DND-41 (cell line): ENCODE measurements around the gene OBI1.

ENCODE experiments used
- EZH2 ChIP-seq: IDR thresholded peaks from 3 replicates; pipeline ENCODE4 v1.6.1; 2012; ENCODE audit warnings: borderline replicate concordance, low read depth, mild to moderate bottlenecking, moderate library complexity, low read length, inconsistent platforms; ENCODE audit not compliant: severe bottlenecking
- TF ChIP-seq, protein P1 (sequence below): IDR thresholded peaks from 2 replicates; pipeline ENCODE4 v1.5.1; 2012; ENCODE audit warnings: borderline replicate concordance, low read length, moderate library complexity, mild to moderate bottlenecking; ENCODE audit not compliant: poor library complexity, severe bottlenecking; ENCODE audit errors: extremely low read depth

DNA sequence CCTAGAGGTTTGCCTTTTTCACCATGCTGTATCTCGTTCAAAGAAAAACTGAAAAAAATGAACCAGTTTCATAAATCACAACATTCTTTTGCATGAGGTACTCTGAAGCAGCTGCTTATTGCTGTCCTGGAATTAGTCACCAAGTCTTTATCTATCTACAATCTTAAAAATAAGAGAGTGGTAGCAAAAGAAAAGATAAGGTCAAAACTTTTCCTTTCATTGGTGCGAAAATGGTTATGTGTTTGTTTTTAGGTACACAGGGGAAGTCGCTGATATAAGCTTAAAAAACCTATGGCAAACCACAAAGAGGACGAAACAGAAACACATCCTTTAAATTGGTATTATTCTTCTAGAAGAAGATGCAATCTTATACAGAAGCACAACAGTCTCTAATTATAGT is 20.7 kb downstream of the OBI1 start:
- TF ChIP-seq, protein P1, sequence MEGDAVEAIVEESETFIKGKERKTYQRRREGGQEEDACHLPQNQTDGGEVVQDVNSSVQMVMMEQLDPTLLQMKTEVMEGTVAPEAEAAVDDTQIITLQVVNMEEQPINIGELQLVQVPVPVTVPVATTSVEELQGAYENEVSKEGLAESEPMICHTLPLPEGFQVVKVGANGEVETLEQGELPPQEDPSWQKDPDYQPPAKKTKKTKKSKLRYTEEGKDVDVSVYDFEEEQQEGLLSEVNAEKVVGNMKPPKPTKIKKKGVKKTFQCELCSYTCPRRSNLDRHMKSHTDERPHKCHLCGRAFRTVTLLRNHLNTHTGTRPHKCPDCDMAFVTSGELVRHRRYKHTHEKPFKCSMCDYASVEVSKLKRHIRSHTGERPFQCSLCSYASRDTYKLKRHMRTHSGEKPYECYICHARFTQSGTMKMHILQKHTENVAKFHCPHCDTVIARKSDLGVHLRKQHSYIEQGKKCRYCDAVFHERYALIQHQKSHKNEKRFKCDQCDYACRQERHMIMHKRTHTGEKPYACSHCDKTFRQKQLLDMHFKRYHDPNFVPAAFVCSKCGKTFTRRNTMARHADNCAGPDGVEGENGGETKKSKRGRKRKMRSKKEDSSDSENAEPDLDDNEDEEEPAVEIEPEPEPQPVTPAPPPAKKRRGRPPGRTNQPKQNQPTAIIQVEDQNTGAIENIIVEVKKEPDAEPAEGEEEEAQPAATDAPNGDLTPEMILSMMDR: no peak
- TF ChIP-seq EZH2: no peak
